ENCODE results near the gene APMAP.

DNA sequence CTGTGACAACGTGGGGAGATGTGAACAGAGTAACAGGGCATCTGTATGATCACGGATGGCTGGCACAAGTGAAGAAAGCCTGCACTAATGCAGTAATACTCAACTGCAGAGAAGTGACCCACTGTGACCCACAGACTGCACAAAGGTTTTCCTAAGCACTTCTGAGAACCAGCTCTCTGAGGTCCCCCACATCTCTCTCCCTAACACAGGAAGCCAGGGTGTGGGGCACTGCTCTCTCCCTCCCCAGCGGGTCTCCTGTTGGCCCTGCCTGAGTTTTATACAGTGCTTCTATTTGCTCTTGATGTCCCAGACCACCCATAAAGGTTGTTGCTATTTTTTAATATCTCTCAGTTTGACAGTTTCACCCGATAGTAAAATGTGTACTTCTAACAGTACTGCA, 11.3 kb downstream of the APMAP start:
- TF ChIP-seq CTCF (IDR thresholded peaks at IDR 0.05 in 4 of 5, conservative IDR thresholded peaks at IDR 0.05 in 1 of 5) (no peak), POLR2A (IDR thresholded peaks at IDR 0.05) (no peak)

Measured in gastrocnemius medialis (tissue), 4 donors.